Measurements from ENCODE around the gene TTLL8.
A peak's percentile ranks its signal among the peaks of the same experiment; 100 is the strongest.

- no peak for TF ChIP-seq CTCF (IDR thresholded peaks at IDR 0.05)
- peak; percentile 70 for TF ChIP-seq EP300 (IDR thresholded peaks at IDR 0.05)
- TF ChIP-seq POLR2AphosphoS5 (IDR thresholded peaks at IDR 0.05), result peak; percentile 39 to 93 (median 92)
- peak; percentile 34 to 85 for TF ChIP-seq POLR2A (IDR thresholded peaks at IDR 0.05)
These were observed 87.4 kb downstream of the TTLL8 start for GRCh38 chr22:49970528-49971231.
